Measurements from ENCODE around the gene KCTD13. TPM values are rescaled to one million over a fixed set of nuclear protein-coding genes. Genes with fewer than 3 reads are reported as not detected.

The KCTD13 gene
- total and polyA plus RNA-seq, 10 of the 15 experiments (the other 5 are each of a cell fraction or from before 2014, with no cell fraction given) = 3.3 to 29.2 (median 12.5) TPM

GRCh38 chr16:29925781-29926710, at the start of gene KCTD13 (continued):
- no peak for TF ChIP-seq ELK1 (IDR thresholded peaks at IDR 0.05; ENCODE audit: low read depth, low read length)
- no peak for TF ChIP-seq NFIC (IDR thresholded peaks at IDR 0.05; ENCODE audit: low read depth, low read length)
- TF ChIP-seq RAD51 (IDR thresholded peaks at IDR 0.05) = no peak
- no peak for TF ChIP-seq CUX1 (IDR thresholded peaks at IDR 0.05; ENCODE audit: insufficient replicate concordance, low read depth, low read length)
- no peak for TF ChIP-seq ETV6 (conservative IDR thresholded peaks at IDR 0.05 in 1 of 2, IDR thresholded peaks at IDR 0.05 in 1 of 2; ENCODE audit: borderline replicate concordance in 1 of 2, low read depth in 1 of 2)
- TF ChIP-seq ZBTB40 (IDR thresholded peaks at IDR 0.05; ENCODE audit: borderline replicate concordance) = no peak
- peak in 1 of 2 experiments; percentile 90; a peak in 2 of 3 replicates for TF ChIP-seq EGR1 (IDR thresholded peaks at IDR 0.05; ENCODE audit: borderline replicate concordance in 1 of 2, low read depth in 2 of 2, low read length in 2 of 2)
- TF ChIP-seq CHD2 (IDR thresholded peaks at IDR 0.05; ENCODE audit: borderline replicate concordance, low read depth, low read length) = no peak
- TF ChIP-seq MTA2 (IDR thresholded peaks at IDR 0.05; ENCODE audit: low read depth) = 0 out of 2 replicates have a peak, but pooled peaks have one; percentile 21
- TF ChIP-seq RELB (IDR thresholded peaks at IDR 0.05; ENCODE audit: low read depth) = peak; percentile 33; the same call in 1 of the 2 replicates
- TF ChIP-seq ATF7 (IDR thresholded peaks at IDR 0.05; ENCODE audit: low read depth) = no peak
- no peak for TF ChIP-seq MYC (IDR thresholded peaks at IDR 0.05; ENCODE audit: insufficient read depth, insufficient read length, insufficient replicate concordance, low read length, severe bottlenecking)
- no peak for TF ChIP-seq SRF (IDR thresholded peaks at IDR 0.05; ENCODE audit: low read depth in 2 of 2, low read length in 2 of 2)
- TF ChIP-seq ZNF207 (IDR thresholded peaks at IDR 0.05; ENCODE audit: borderline replicate concordance) = no peak
- TF ChIP-seq KLF5 (IDR thresholded peaks at IDR 0.05; ENCODE audit: partially characterized antibody) = peak; percentile 47

All from GM12878 (cell line).